Endothelial cell (in vitro differentiated cells): ENCODE results near the gene FAM111A. TPM values are rescaled to one million over a fixed set of nuclear protein-coding genes. Genes with fewer than 3 reads are reported as not detected.

Experiments used
- DNase-seq: peaks from one replicate; pipeline ENCODE4 v3.0.0; 2021; ENCODE audit warnings: low spot score
- H3K27ac Mint-ChIP-seq: one replicate; pipeline ENCODE4 v1.8.0; 2021; ENCODE audit warnings: mixed read lengths, inconsistent platforms; ENCODE audit not compliant: unreplicated experiment
- H3K27me3 Mint-ChIP-seq: one replicate; pipeline ENCODE4 v1.8.0; 2021; ENCODE audit warnings: mild to moderate bottlenecking, moderate library complexity, mixed read lengths, inconsistent platforms; ENCODE audit not compliant: unreplicated experiment
- H3K36me3 Mint-ChIP-seq: one replicate; pipeline ENCODE4 v1.8.0; 2021; ENCODE audit warnings: mild to moderate bottlenecking, low read depth, mixed read lengths, inconsistent platforms; ENCODE audit not compliant: unreplicated experiment
- H3K4me1 Mint-ChIP-seq: one replicate; pipeline ENCODE4 v1.8.0; 2021; ENCODE audit warnings: mild to moderate bottlenecking, mixed read lengths, inconsistent platforms; ENCODE audit not compliant: unreplicated experiment
- H3K4me3 Mint-ChIP-seq: one replicate; pipeline ENCODE4 v1.8.0; 2021; ENCODE audit warnings: mild to moderate bottlenecking, mixed read lengths, inconsistent platforms; ENCODE audit not compliant: unreplicated experiment
- H3K9me3 Mint-ChIP-seq: one replicate; pipeline ENCODE4 v1.8.0; 2021; ENCODE audit warnings: mixed read lengths, inconsistent platforms; ENCODE audit not compliant: unreplicated experiment
- CTCF ChIP-seq: fragments of 200-600 bp; sonication (generic); IDR thresholded peaks from one replicate; pipeline ENCODE4 v1.5.0; 2021; ENCODE audit warnings: antibody characterized with exemption; ENCODE audit not compliant: unreplicated experiment
- total RNA-seq: library from RNA; stranded (reverse); fragmentation: NEBNext Ultra II Directional; extraction: Animal tissue kit (Norgen Biotek cat#: 25700); gene quantifications from one replicate; pipeline ENCODE4 v1.2.1, GENCODE V29; 2021; ENCODE audit not compliant: unreplicated experiment

FAM111A gene
- total RNA-seq, 1 donor from 2014 or later, result 30.8 TPM

DNA sequence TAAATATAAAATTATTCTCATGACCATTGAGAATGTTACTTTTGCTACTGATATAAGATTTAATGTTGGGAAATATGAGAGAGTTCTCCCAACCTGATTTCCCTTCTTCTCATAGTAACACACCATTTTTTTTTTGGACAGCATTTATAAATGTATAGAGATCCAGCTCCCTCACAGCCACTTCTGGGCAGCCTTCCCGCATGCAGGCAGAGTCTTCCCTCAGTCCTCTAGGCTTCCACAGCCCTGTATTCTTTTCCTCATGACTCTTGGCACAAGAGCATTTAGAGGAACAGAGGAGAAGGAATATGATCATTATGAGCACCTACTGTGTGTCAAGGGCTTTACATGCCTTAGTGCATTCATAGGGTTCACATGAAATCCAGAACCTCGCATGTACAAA, 38.3 kb downstream of the FAM111A start:
- Mint-ChIP-seq H3K36me3 (peaks cover 59% of the 10 kb centered on the region), H3K4me3 (no peak overlapping the region), H3K4me1 (peaks cover 10% of the 10 kb centered on the region), H3K27me3 (peaks cover 1% of the 10 kb centered on the region), H3K9me3 (no peaks in the 10 kb centered on the region), H3K27ac (no peak overlapping the region)
- TF ChIP-seq CTCF, result no peak
- no peak for DNase-seq

DNA sequence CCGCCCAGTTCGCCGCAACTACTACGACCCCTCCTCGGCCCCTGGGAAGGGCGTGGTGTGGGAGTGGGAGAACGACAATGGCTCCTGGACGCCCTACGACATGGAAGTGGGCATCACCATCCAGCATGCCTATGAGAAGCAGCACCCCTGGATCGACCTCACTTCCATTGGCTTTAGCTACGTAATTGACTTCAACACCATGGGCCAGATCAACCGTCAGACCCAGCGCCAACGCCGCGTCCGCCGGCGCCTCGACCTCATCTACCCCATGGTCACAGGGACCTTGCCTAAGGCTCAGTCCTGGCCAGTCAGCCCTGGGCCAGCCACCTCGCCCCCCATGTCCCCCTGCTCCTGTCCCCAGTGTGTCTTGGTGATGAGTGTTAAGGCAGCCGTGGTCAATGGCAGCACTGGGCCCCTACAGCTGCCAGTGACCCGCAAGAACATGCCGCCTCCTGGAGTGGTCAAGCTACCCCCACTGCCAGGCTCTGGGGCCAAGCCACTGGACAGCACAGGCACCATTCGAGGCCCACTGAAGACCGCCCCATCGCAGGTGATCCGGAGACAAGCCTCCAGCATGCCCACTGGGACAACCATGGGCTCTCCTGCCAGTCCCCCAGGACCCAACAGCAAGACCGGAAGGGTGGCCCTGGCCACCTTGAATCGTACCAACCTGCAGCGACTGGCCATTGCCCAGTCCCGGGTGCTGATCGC, 39.2 kb downstream of the FAM111A start:
- Mint-ChIP-seq H3K27ac (no peak overlapping the region), H3K4me3 (peak overlapping the region; percentile 47), H3K4me1 (peaks cover 13% of the 10 kb centered on the region), H3K36me3 (peaks cover 60% of the 10 kb centered on the region), H3K27me3 (peaks cover 4% of the 10 kb centered on the region), H3K9me3 (no peaks in the 10 kb centered on the region)
- no peak for TF ChIP-seq CTCF
- DNase-seq, result no peak

DNA sequence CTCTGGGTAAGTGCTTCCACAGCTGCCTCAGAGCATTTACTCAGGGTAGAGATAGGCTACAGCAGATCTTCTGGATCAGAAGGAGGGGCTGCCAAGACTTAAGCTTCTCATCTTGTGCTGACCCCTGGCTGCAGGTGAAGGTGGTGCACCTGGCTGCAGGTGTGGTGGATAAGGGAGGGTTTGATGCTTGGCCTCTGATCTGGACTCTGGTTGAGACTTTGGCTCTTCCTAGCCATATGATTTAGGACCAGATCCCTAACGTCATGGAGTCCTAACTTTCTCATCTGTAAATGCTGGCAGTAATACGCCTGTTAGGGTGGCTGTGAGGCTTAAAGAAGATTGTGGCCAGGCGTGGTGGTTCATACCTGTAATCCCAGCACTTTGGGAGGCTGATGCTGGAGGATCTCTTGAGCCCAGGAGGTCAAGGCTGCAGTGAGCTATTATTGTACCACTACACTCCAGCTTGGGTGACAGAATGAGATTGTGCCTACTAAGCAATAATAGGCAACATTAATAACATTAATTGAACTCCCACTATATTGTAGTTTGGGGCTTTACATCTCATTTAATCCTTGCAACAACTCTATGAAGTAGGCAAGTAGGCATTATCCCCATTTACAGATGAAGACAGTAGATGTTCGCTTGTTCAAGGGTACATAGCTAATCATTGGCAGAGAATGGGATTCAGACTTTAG, 39.9 kb downstream of the FAM111A start:
- Mint-ChIP-seq H3K27ac (no peak overlapping the region), H3K4me1 (peaks cover 13% of the 10 kb centered on the region), H3K4me3 (no peak overlapping the region), H3K36me3 (peaks cover 57% of the 10 kb centered on the region), H3K27me3 (peaks cover 2% of the 10 kb centered on the region), H3K9me3 (no peaks in the 10 kb centered on the region)
- peak; percentile 41 for TF ChIP-seq CTCF
- DNase-seq, result no peak

DNA sequence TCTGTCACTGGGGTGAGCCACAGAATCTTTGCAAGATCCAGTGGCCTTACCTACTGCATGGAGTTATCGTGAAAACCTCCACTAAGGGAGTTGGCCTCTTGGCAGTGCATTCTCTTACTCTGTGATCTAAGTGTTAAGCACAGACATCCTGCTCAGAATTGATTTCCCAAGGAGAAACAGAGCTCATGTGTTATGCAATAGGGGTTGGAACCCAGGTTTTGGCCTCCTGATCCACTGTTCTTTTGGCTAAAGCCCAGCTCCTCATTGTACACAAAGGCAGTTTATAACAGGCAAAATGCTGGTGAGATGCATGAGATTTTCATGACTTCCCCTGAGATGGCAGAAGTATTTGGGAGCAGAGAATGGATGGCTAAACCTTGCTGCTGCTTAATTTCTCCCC, 41.1 kb downstream of the FAM111A start:
- no peak overlapping the region for H3K4me3 Mint-ChIP-seq
- H3K4me1 Mint-ChIP-seq, result peaks cover 13% of the 10 kb centered on the region
- no peak for DNase-seq
- H3K27me3 Mint-ChIP-seq, result peaks cover 2% of the 10 kb centered on the region
- H3K36me3 Mint-ChIP-seq, result peaks cover 55% of the 10 kb centered on the region
- no peak for TF ChIP-seq CTCF
- H3K27ac Mint-ChIP-seq, result no peak overlapping the region
- H3K9me3 Mint-ChIP-seq, result no peaks in the 10 kb centered on the region
